Natural killer cell (primary cell): Measurements from ENCODE around the gene ISLR2. TPM values are rescaled to one million over a fixed set of nuclear protein-coding genes. Genes with fewer than 3 reads are reported as not detected.

ENCODE experiments used
- ATAC-seq, 3 donors: fragments of 150-1000 bp in 2 of 3; fragments of 200-7000 bp in 1 of 3; cut with Tn5 transposase; 1 replicate in 1 of 3; 2 replicates in 2 of 3; pipeline ENCODE4 v1.10.0; 2021; ENCODE audit warnings: mild to moderate bottlenecking in 2 of 3, moderate library complexity in 2 of 3
- DNase-seq, 2 donors: peaks; one replicate each; pipeline versions ENCODE4 v3.0.0 to v3.0.0-alpha.2; 2013 to 2021; ENCODE audit warnings: mixed read lengths in 1 of 2
- H3K27ac ChIP-seq: one replicate; pipeline ENCODE4 v1.5.1; 2013; ENCODE audit warnings: mild to moderate bottlenecking, low read length
- H3K27me3 ChIP-seq: one replicate; pipeline ENCODE4 v1.6.1; 2013; ENCODE audit warnings: low read length; ENCODE audit not compliant: control insufficient read depth, insufficient read depth
- H3K36me3 ChIP-seq: one replicate; pipeline ENCODE4 v1.6.1; 2013; ENCODE audit warnings: low read length; ENCODE audit not compliant: control insufficient read depth, insufficient read depth
- H3K4me1 ChIP-seq: one replicate; pipeline ENCODE4 v1.6.1; 2013; ENCODE audit warnings: low read length; ENCODE audit not compliant: control insufficient read depth, insufficient read depth
- H3K4me3 ChIP-seq: one replicate; pipeline ENCODE4 v1.5.1; 2013; ENCODE audit warnings: low read length
- H3K9me3 ChIP-seq: one replicate; pipeline ENCODE4 v1.6.1; 2013; ENCODE audit warnings: low read length; ENCODE audit not compliant: control insufficient read depth, insufficient read depth
- H3K27ac Mint-ChIP-seq, 2 donors: one replicate each; pipeline ENCODE4 v1.8.0; 2022; ENCODE audit warnings: mild to moderate bottlenecking in 2 of 2, mixed read lengths in 2 of 2, moderate library complexity in 1 of 2
- H3K27me3 Mint-ChIP-seq, 2 donors: one replicate each; pipeline ENCODE4 v1.8.0; 2022; ENCODE audit warnings: low read depth in 2 of 2, mixed read lengths in 2 of 2
- H3K36me3 Mint-ChIP-seq: one replicate; pipeline ENCODE4 v1.8.0; 2022; ENCODE audit warnings: mixed read lengths
- H3K4me1 Mint-ChIP-seq, 2 donors: one replicate each; pipeline ENCODE4 v1.8.0; 2022; ENCODE audit warnings: mixed read lengths in 2 of 2
- H3K4me3 Mint-ChIP-seq: one replicate; pipeline ENCODE4 v1.8.0; 2022; ENCODE audit warnings: mild to moderate bottlenecking, moderate library complexity, mixed read lengths
- H3K9me3 Mint-ChIP-seq, 2 donors: one replicate each; pipeline ENCODE4 v1.8.0; 2022; ENCODE audit warnings: mixed read lengths in 2 of 2
- CTCF ChIP-seq: fragments of 200-600 bp; IDR thresholded peaks from one replicate; pipeline ENCODE4 v1.8.0; 2022; ENCODE audit warnings: antibody characterized with exemption
- WGBS: methylation state at CpG from one replicate; pipeline ENCODE4 v1.1.7; 2013; ENCODE audit warnings: missing lambda C conversion rate; ENCODE audit not compliant: insufficient coverage; 5-methylcytosine and 5-hydroxymethylcytosine counted together
- intact Hi-C: fragments of 100-400 bp; cut with micrococcal nuclease; formaldehyde crosslinking; loops from one replicate; pipeline ENCODE4 v1.14.2; 2022
- total RNA-seq, 4 donors: library from RNA; stranded (reverse); fragments of 120-200 nt in 1 of 4; gene quantifications; one replicate each; pipeline versions ENCODE4 v1.2.3 to v1.2.4, GENCODE V29; 2013 to 2022

Gene ISLR2
- total RNA-seq, 3 donors from 2014 or later (not counting 1 experiment from before 2014, with no cell fraction given) = not detected

GRCh38 chr15:74121039-74121438 lies 9.3 kb upstream of the ISLR2 start:
- intact Hi-C loops = no loop called here
- H3K27ac ChIP-seq = no peak overlapping the region
- no peak overlapping the region for H3K27ac Mint-ChIP-seq
- no peaks in the 10 kb centered on the region for H3K36me3 Mint-ChIP-seq
- WGBS = 45% methylated on average over 4 of the region's 4 CpGs
- no peaks in the 10 kb centered on the region for H3K4me1 Mint-ChIP-seq
- no peak for TF ChIP-seq CTCF
- no peaks in the 10 kb centered on the region for H3K36me3 ChIP-seq
- no peaks in the 10 kb centered on the region for H3K9me3 Mint-ChIP-seq
- no peaks in the 10 kb centered on the region for H3K27me3 ChIP-seq
- H3K27me3 Mint-ChIP-seq = peaks cover 23 to 37% of the 10 kb centered on the region in 2 donors
- H3K4me1 ChIP-seq = peaks cover 10% of the 10 kb centered on the region
- no peak for ATAC-seq
- DNase-seq = no peak
- H3K4me3 ChIP-seq = no peak overlapping the region
- H3K4me3 Mint-ChIP-seq = no peak overlapping the region
- no peaks in the 10 kb centered on the region for H3K9me3 ChIP-seq

- Histone ChIP-seq H3K9me3 (no peaks in the 10 kb centered on the region), H3K27me3 (no peaks in the 10 kb centered on the region)
Measured at GRCh38 chr15:74121858-74122257, 8.5 kb upstream of the ISLR2 start.

GRCh38 chr15:74122403-74123130 lies 7.8 kb upstream of the ISLR2 start:
- WGBS = 29% methylated on average over 5 of the region's 5 CpGs
- H3K9me3 Mint-ChIP-seq = no peaks in the 10 kb centered on the region
- Histone ChIP-seq H3K4me1 (peaks cover 13% of the 10 kb centered on the region), H3K9me3 (no peaks in the 10 kb centered on the region), H3K36me3 (no peaks in the 10 kb centered on the region), H3K27ac (no peak overlapping the region), H3K4me3 (no peak overlapping the region), H3K27me3 (peaks cover 6% of the 10 kb centered on the region)
- DNase-seq (no peak), ATAC-seq (no peak)
- no peak overlapping the region for H3K4me3 Mint-ChIP-seq
- intact Hi-C loops = no loop called here
- TF ChIP-seq CTCF = no peak
- peaks cover 32 to 49% of the 10 kb centered on the region in 2 donors for H3K27me3 Mint-ChIP-seq
- no peaks in the 10 kb centered on the region for H3K4me1 Mint-ChIP-seq
- no peak overlapping the region for H3K27ac Mint-ChIP-seq
- no peaks in the 10 kb centered on the region for H3K36me3 Mint-ChIP-seq

More at GRCh38 chr15:74121858-74122257, 8.5 kb upstream of the ISLR2 start:
- no peak overlapping the region for H3K27ac ChIP-seq
- ATAC-seq (no peak), DNase-seq (no peak)
- TF ChIP-seq CTCF = no peak
- Mint-ChIP-seq H3K36me3 (no peaks in the 10 kb centered on the region), H3K27me3 (peaks cover 26 to 43% of the 10 kb centered on the region in 2 donors), H3K27ac (no peak overlapping the region), H3K4me3 (no peak overlapping the region), H3K9me3 (no peaks in the 10 kb centered on the region), H3K4me1 (no peaks in the 10 kb centered on the region)
- WGBS = 91% methylated on average over 6 of the region's 6 CpGs
- intact Hi-C loops = no loop called here
- no peak overlapping the region for H3K4me3 ChIP-seq
- no peaks in the 10 kb centered on the region for H3K36me3 ChIP-seq
- H3K4me1 ChIP-seq = peaks cover 10% of the 10 kb centered on the region

- TF ChIP-seq CTCF = no peak
- 20% methylated on average over 4 of the region's 4 CpGs for WGBS
Measured at GRCh38 chr15:74123131-74123429, 7.3 kb upstream of the ISLR2 start.

More at GRCh38 chr15:74123131-74123429, 7.3 kb upstream of the ISLR2 start:
- ATAC-seq (no peak), DNase-seq (no peak)
- peaks cover 27 to 44% of the 10 kb centered on the region in 2 donors for H3K27me3 Mint-ChIP-seq
- Histone ChIP-seq H3K27me3 (peaks cover 11% of the 10 kb centered on the region), H3K4me3 (no peak overlapping the region), H3K9me3 (no peaks in the 10 kb centered on the region), H3K36me3 (no peaks in the 10 kb centered on the region), H3K27ac (no peak overlapping the region), H3K4me1 (peaks cover 19% of the 10 kb centered on the region)
- H3K4me3 Mint-ChIP-seq = no peak overlapping the region
- intact Hi-C loops = no loop called here
- H3K4me1 Mint-ChIP-seq = no peaks in the 10 kb centered on the region
- H3K9me3 Mint-ChIP-seq = no peaks in the 10 kb centered on the region
- H3K36me3 Mint-ChIP-seq = no peaks in the 10 kb centered on the region
- H3K27ac Mint-ChIP-seq = no peak overlapping the region
